Activated CD4-positive, alpha-beta T cell treated with anti-CD3 and anti-CD28 coated beads, Interleukin-2, amount 50 U/mL, for 4 hours (primary cell): Measurements from ENCODE around the gene KCNJ11.
"Not testable (repeated sequence)": the region's sequence is repeated elsewhere in the genome, so short reads cannot be mapped to it uniquely, and the experiment has no call there.

Experiments
- DNase-seq, 2 experiments: peaks; one replicate each; pipeline ENCODE4 v3.0.0-alpha.2; 2020

The KCNJ11 gene

GRCh38 chr11:17388609-17389210 lies at the start of gene KCNJ11:
Gene KCNJ11, minus strand, starts transcription at chr11:17388659. Its CDS starts 568 bp downstream, at chr11:17388091.
- DNase-seq, result peak in 1 of 2 experiments; percentile 11

- no peak for DNase-seq
These were observed 48.9 kb upstream of the KCNJ11 start for GRCh38 chr11:17437366-17437765.

DNA sequence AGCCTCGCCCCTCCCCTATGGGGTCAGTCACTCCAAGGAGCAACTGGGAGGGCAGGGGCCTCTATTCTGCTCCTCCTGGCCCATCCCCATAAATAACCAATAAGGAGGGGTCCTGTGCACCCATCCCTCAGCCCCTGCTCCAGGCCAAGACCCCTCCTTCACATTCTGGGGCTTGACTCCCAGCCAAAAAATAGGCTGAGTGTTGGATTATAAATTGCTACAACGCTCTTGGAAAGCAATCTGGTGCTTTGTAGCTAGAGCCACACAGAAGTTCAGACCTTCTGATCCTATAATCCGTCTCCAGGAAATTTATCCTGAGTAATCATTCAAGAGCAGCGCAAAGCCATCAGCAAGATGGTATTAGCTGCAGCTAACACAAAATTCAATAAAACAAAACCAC lies 45.6 kb upstream of the KCNJ11 start:
- DNase-seq, result no peak

DNA sequence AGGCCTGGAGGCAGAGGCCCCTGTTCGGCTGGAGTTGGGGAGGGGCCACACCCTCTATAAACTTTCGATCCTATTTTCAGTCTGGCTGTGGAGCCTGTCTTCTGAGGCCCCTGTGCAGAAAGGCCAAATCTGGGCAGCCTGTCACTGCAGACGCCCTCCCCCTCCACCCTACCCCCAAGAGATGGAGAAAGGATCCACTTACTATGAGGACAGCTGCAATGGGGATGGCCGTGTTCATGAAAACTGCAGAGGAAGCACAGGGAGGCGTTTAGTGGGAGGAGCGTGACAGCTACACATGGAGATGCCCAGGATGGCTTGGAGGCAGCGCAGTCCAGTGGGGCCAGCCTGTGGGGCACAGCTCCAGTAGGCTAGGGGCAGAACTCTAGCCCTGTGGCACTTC lies 43.5 kb upstream of the KCNJ11 start:
- DNase-seq, result no peak

- DNase-seq, result no peak
These were observed 42.7 kb upstream of the KCNJ11 start for GRCh38 chr11:17431139-17431538.

- DNase-seq, result no peak
These were observed 42.2 kb upstream of the KCNJ11 start for GRCh38 chr11:17430616-17431015.

- no peak for DNase-seq
These were observed 40.5 kb upstream of the KCNJ11 start for GRCh38 chr11:17428925-17429324.

GRCh38 chr11:17428261-17428660 lies 39.8 kb upstream of the KCNJ11 start:
- no peak for DNase-seq

DNA sequence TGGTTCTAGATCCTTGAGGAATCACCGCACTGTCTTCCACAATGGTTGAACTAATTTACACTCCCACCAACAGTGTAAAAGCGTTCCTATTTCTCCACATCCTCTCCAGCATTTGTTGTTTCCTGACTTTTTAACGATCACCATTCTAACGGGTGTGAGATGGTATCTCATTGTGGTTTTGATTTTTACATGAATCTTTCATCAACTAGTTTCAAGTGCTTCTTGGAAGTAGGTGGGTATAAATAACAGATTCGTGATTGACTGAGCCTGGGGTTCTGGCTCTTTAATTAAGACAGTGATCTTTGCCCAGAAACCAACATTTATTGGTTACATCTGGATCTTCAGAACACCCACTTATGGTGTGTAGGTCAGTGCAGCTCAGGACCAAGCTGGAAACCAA lies 37.8 kb upstream of the KCNJ11 start:
- DNase-seq, result not testable (repeated sequence)

DNA sequence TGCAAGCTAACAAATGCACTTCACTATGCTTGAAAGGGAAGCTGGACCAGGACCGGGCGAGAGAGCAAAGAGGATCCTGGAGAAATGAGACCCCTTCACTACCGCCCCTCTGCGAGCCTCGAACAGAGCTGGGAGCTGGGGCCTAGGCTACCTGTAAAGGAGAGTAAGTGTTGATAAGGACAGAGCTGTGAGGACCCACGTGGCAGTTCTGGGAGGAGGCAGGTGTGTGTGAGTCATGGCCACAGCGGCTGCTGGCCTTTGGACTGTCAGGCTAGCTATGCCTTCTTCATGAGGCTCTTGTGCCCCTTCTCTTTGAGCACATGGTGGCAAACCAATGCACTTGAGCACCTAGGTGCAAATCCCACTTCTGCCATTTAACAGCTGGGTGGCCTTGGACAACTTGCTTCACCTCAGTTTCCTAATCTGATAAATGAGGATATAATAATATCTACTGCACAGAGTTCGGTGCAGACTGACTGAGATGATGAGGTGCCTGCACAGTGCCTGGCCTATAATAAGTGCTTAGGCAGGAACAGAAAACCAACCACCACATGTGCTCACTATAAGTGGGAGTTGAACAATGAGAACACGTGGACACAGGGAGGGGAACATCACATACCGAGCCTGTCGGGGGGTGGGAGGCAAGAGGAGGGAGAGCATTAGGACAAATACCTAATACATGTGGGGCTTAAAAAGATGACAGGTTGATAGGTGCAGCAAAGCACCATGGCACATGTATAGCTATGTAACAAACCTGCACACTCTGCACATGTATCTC lies 35.3 kb upstream of the KCNJ11 start:
- DNase-seq, result no peak

DNA sequence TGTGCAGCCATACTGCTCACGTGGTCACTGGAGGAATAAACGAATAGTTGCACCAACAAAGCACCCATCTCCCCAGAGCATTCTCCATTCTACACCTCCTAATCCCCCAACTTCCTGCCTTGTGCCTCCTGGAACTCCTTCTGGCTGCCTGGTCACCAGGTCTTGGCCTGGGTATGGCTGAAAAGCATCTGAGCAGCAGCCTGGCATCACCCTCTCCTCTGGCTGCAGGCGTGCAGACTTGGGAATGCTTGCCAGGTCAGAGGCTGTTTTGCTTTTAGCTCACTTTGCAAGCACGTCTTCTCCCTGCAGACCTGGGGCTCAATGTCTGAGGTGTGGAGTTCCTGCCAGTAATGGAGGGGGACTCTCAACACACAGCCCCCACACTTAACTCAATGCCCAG lies 33.3 kb upstream of the KCNJ11 start:
- DNase-seq, result no peak

- DNase-seq, result no peak
These were observed 30.1 kb upstream of the KCNJ11 start for GRCh38 chr11:17418444-17419081.

DNA sequence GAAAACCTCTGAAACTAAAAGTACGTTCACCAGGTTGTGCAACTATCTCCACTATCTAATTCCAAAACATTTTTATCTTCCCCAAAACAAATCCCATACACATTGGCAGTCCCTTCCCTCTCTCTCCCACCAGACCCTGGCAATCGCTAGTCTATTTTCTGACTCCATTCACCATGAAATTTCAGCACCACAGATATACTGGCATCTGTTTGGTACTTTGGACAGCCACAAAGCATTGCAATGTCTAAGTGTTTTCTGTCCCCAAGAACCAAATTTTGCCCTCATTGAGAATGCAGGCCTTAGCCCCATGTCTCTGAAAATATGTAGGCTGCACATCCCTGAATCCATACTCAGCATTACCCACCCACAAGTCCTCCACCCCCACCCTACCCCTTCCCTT lies 28.0 kb upstream of the KCNJ11 start:
- DNase-seq, result no peak

- DNase-seq, result no peak
These were observed 27.2 kb upstream of the KCNJ11 start for GRCh38 chr11:17415523-17416104.

- no peak for DNase-seq
These were observed 26.5 kb upstream of the KCNJ11 start for GRCh38 chr11:17414992-17415391.

GRCh38 chr11:17414317-17414737 lies 25.9 kb upstream of the KCNJ11 start:
- DNase-seq, result no peak

- no peak for DNase-seq
These were observed 25.2 kb upstream of the KCNJ11 start for GRCh38 chr11:17413414-17414316.

DNA sequence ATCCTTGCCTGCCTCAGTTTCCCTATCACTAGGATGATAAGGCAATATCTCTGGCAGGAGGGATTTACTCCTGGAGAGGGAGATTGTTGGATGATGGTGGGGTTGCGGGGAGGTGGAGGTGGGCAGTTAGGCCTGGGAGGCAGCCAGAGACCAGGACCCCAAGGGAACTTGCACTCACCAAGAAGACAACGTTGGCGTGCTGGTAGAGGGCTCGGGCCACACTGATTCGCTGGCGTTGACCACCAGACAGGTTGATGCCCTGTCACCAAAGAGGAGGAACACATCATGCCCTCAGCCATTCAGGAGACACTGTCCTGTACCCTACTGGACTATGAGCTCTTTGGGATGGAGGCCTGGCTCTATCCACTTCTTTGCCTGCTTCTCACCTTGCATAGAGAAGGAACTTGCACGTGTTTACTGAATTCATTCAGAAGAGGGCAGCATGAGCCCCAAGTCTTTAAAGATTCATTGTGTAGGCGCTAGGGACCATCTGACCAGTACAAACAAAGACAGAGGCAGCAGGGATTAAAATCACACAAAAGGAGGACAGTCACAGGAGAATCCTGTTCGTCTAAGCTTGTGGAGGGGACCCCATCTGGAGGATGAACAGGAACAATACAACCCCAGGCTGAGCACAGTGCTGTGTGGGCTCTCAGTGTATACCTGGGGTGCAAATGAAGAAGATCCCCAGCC lies 24.2 kb upstream of the KCNJ11 start:
- no peak for DNase-seq

- no peak for DNase-seq
These were observed 23.0 kb upstream of the KCNJ11 start for GRCh38 chr11:17411418-17411817.

DNA sequence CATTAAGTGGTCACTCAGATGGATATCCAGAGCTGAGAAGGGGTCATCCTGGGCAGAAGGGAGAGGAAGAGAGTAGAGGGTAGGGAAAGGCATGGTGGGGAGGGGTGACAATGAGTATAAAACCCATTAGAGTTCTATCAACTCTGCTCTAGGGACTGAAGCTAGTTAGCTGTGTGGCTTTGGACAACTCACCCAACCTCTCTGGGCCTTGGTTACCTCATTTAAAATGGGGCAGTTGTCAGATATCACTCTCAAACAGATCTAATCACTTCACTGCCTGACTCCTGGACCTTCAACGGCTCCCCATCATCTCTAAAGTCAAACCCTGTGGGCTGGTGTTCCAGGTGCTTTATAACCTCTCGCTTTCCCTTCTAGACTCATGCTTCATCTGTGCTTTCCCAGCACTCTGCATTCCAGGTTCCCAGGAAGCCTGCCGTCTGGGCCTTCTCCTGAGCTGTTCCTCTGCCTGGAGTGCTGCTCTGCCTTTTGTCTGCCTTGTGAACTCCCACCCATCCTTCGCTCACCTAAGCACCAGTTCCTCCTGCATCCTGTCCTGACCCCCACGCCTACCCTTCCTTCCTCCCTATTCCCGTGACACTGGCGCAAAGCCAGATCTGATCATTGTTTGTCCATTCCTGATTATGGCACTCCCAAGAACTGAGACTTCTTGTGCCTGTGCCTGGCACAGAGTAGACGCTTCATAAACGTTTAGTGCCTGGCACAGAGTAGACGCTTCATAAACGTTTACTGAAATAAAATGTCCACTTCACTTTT lies 22.3 kb upstream of the KCNJ11 start:
- no peak for DNase-seq

DNA sequence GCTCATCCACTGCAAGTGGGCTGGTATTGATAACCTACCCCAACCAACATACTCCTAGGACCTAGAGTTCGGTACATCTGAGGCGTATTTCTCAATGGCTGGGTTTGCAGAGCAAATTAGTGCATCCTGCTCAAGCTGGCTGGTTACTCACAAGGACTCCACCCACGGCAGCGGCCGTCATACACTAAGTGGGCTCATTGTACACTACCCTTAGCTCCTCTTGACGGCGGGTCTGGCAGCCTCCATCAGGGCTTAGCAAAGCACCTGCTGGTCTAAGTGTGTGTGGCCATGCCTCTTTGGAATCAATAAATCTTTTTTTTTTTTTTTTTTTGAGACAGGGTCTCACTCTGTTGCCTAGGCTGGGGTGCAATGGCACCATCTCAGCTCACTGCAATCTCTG lies 20.2 kb upstream of the KCNJ11 start:
- no peak for DNase-seq
